Prostate gland (tissue), 2 donors: Measurements from ENCODE around the gene ALG1. TPM values are rescaled to one million over a fixed set of nuclear protein-coding genes. Genes with fewer than 3 reads are reported as not detected.
A peak's percentile ranks its signal among the peaks of the same experiment; 100 is the strongest.
"Not testable (repeated sequence)": the region's sequence is repeated elsewhere in the genome, so short reads cannot be mapped to it uniquely, and the experiment has no call there.

ENCODE experiments used
- DNase-seq: peaks from one replicate; pipeline ENCODE4 v3.0.0-alpha.2; 2019; ENCODE audit warnings: low spot score
- H3K27ac ChIP-seq, 2 donors: fragments of 200-600 bp; sonication (generic); 2 replicates each; pipeline ENCODE4 v1.5.1; 2017 to 2019
- H3K27me3 ChIP-seq: fragments of 200-600 bp; sonication (generic); replicated peaks from 2 replicates; pipeline ENCODE4 v1.5.1; 2019; ENCODE audit not compliant: insufficient read depth
- H3K36me3 ChIP-seq, 2 donors: fragments of 200-600 bp; sonication (generic); 1 replicate in 1 of 2; 2 replicates in 1 of 2; pipeline versions ENCODE4 v1.5.1 to v1.8.1; 2017 to 2019
- H3K4me1 ChIP-seq: fragments of 200-600 bp; sonication (generic); replicated peaks from 2 replicates; pipeline ENCODE4 v1.5.1; 2019
- H3K4me3 ChIP-seq, 2 donors: fragments of 200-600 bp; sonication (generic); 2 replicates each; pipeline ENCODE4 v1.5.1; 2017 to 2019
- H3K9me3 ChIP-seq: fragments of 200-600 bp; sonication (generic); 2 replicates; pipeline ENCODE4 v1.5.1; 2017
- CTCF ChIP-seq, 4 experiments: fragments of 200-600 bp in 2 of 4; fragments of 450-650 bp in 2 of 4; sonication (generic) in 2 of 4; IDR thresholded peaks; 1 replicate in 3 of 4; 2 replicates in 1 of 4; pipeline ENCODE4 v1.5.1; 2016 to 2019; ENCODE audit warnings: antibody characterized with exemption in 4 of 4, mild to moderate bottlenecking in 2 of 4, moderate library complexity in 2 of 4
- POLR2A ChIP-seq: fragments of 450-650 bp; IDR thresholded peaks from one replicate; pipeline ENCODE4 v1.6.1; 2016; ENCODE audit warnings: antibody characterized with exemption, mild to moderate bottlenecking
- POLR2AphosphoS5 ChIP-seq: sonication (generic); formaldehyde crosslinking; IDR thresholded peaks from one replicate; pipeline ENCODE4 v1.6.1; 2017; ENCODE audit warnings: antibody characterized with exemption
- WGBS: methylation state at CpG from one replicate; pipeline ENCODE4 v1.1.5; 2018; 5-methylcytosine and 5-hydroxymethylcytosine counted together
- intact Hi-C: fragments of 100-400 bp; cut with DNase I; formaldehyde crosslinking; loops from one replicate; pipeline ENCODE4 v1.14.2; 2022
- total RNA-seq, 2 donors: library from RNA; depleted of rRNA; stranded (reverse); fragments of >200 nt; gene quantifications; one replicate each; pipeline ENCODE4 v1.1.0, GENCODE V29; 2016

The ALG1 gene
- total RNA-seq, 2 donors from 2014 or later: 35.1 to 37.7 TPM

- WGBS: 1% methylated on average over 4 of the region's 4 CpGs
- H3K4me1 ChIP-seq, H3K27me3 ChIP-seq, DNase-seq, intact Hi-C loops, H3K9me3 ChIP-seq, H3K36me3 ChIP-seq, H3K4me3 ChIP-seq: not testable (repeated sequence)
- H3K27ac ChIP-seq: peak overlapping the region; percentile 92
- peak; percentile 20 for TF ChIP-seq POLR2AphosphoS5
Observed at GRCh38 chr16:5099174-5099573, 27.5 kb downstream of the ALG1 start.

GRCh38 chr16:5103296-5104032 is 31.8 kb downstream of the ALG1 start:
- H3K4me1 ChIP-seq, H3K27ac ChIP-seq, H3K4me3 ChIP-seq, H3K9me3 ChIP-seq, H3K27me3 ChIP-seq, DNase-seq, H3K36me3 ChIP-seq, intact Hi-C loops: not testable (repeated sequence)
- WGBS: 90% methylated on average over 12 of the region's 12 CpGs

GRCh38 chr16:5105039-5105438 is 33.4 kb downstream of the ALG1 start:
- H3K27ac ChIP-seq, H3K27me3 ChIP-seq, H3K36me3 ChIP-seq, H3K4me1 ChIP-seq, H3K9me3 ChIP-seq, H3K4me3 ChIP-seq, intact Hi-C loops: not testable (repeated sequence)
- peak; percentile 85 for TF ChIP-seq POLR2AphosphoS5
- DNase-seq: peak; percentile 46
- 28% methylated on average over 5 of the region's 5 CpGs for WGBS

- no peaks in the 10 kb centered on the region for H3K4me1 ChIP-seq
- H3K27me3 ChIP-seq: no peaks in the 10 kb centered on the region
- no peak overlapping the region for H3K27ac ChIP-seq
- TF ChIP-seq CTCF (IDR thresholded peaks at IDR 0.05): no peak
- TF ChIP-seq POLR2A: no peak
- TF ChIP-seq POLR2AphosphoS5: no peak
- H3K36me3 ChIP-seq: no peaks in the 10 kb centered on the region
- no peaks in the 10 kb centered on the region for H3K9me3 ChIP-seq
- WGBS: 90% methylated on average over 26 of the region's 27 CpGs
- no peak overlapping the region for H3K4me3 ChIP-seq
- no peak for DNase-seq
- intact Hi-C loops: no loop called here
Observed at GRCh38 chr16:5108505-5109158, 37.0 kb downstream of the ALG1 start.

- 86% methylated on average over 10 of the region's 10 CpGs for WGBS
- DNase-seq, H3K9me3 ChIP-seq, H3K27ac ChIP-seq, H3K36me3 ChIP-seq, H3K27me3 ChIP-seq, H3K4me3 ChIP-seq, H3K4me1 ChIP-seq, intact Hi-C loops: not testable (repeated sequence)
Observed at GRCh38 chr16:5110933-5111332, 39.3 kb downstream of the ALG1 start.

GRCh38 chr16:5116780-5117295 is 45.2 kb downstream of the ALG1 start:
- H3K27me3 ChIP-seq, H3K27ac ChIP-seq, H3K4me3 ChIP-seq, H3K36me3 ChIP-seq, H3K9me3 ChIP-seq, DNase-seq, H3K4me1 ChIP-seq, intact Hi-C loops: not testable (repeated sequence)
- 25% methylated on average over 10 of the region's 10 CpGs for WGBS

GRCh38 chr16:5117300-5118087 is 45.9 kb downstream of the ALG1 start:
- H3K36me3 ChIP-seq, H3K27me3 ChIP-seq, intact Hi-C loops, H3K4me1 ChIP-seq, H3K27ac ChIP-seq, H3K9me3 ChIP-seq, H3K4me3 ChIP-seq: not testable (repeated sequence)
- 14% methylated on average over 20 of the region's 20 CpGs for WGBS
- DNase-seq: peak; percentile 13

- H3K4me3 ChIP-seq, H3K27me3 ChIP-seq, intact Hi-C loops, H3K27ac ChIP-seq, H3K9me3 ChIP-seq, H3K4me1 ChIP-seq, H3K36me3 ChIP-seq, DNase-seq: not testable (repeated sequence)
- WGBS: 91% methylated on average over 3 of the region's 3 CpGs
Observed at GRCh38 chr16:5131467-5132004, 59.9 kb downstream of the ALG1 start.
